Middle frontal gyrus (tissue), 1 donor: ENCODE measurements around the gene MTIF2.
"Not testable (repeated sequence)": the region's sequence is repeated elsewhere in the genome, so short reads cannot be mapped to it uniquely, and the experiment has no call there.

Source experiments
- DNase-seq: peaks from one replicate; pipeline ENCODE4 v3.0.0-alpha.2; 2015; ENCODE audit warnings: low spot score; ENCODE audit errors: extremely low spot score

Gene MTIF2

GRCh38 chr2:55245411-55245810 is 23.6 kb downstream of the MTIF2 start:
- DNase-seq: no peak

GRCh38 chr2:55242617-55243016 is 26.4 kb downstream of the MTIF2 start:
- no peak for DNase-seq

GRCh38 chr2:55241582-55241981 is 27.4 kb downstream of the MTIF2 start:
- DNase-seq: not testable (repeated sequence)

- no peak for DNase-seq
Measured at GRCh38 chr2:55239656-55240222, 29.3 kb downstream of the MTIF2 start.

- DNase-seq: no peak
Measured at GRCh38 chr2:55236992-55237543, 32.0 kb downstream of the MTIF2 start.

GRCh38 chr2:55235724-55236538 is 33.1 kb downstream of the MTIF2 start:
- no peak for DNase-seq

- no peak for DNase-seq
Measured at GRCh38 chr2:55233658-55233940, 35.4 kb downstream of the MTIF2 start.

- DNase-seq: no peak
Measured at GRCh38 chr2:55232863-55233657, 36.0 kb downstream of the MTIF2 start.

- peak; percentile 82 for DNase-seq
Measured at GRCh38 chr2:55232084-55232862, 36.8 kb downstream of the MTIF2 start, which contains the start of the genes CLHC1 and RPS27A. Gene CLHC1, minus strand, starts transcription at chr2:55232293. Its CDS starts 9,882 bp downstream, at chr2:55222411. Gene RPS27A, plus strand, starts transcription at chr2:55232688. Its CDS starts 137 bp downstream, at chr2:55232825.

GRCh38 chr2:55231546-55232083 is 37.4 kb downstream of the MTIF2 start:
- no peak for DNase-seq

- DNase-seq: no peak
Measured at GRCh38 chr2:55230551-55230950, 38.5 kb downstream of the MTIF2 start.

GRCh38 chr2:55229221-55229620 is 39.8 kb downstream of the MTIF2 start:
- DNase-seq: no peak

GRCh38 chr2:55228226-55228563 is 40.8 kb downstream of the MTIF2 start:
- no peak for DNase-seq

GRCh38 chr2:55227437-55228225 is 41.4 kb downstream of the MTIF2 start:
- DNase-seq: not testable (repeated sequence)

- DNase-seq: no peak
Measured at GRCh38 chr2:55225481-55226020, 43.5 kb downstream of the MTIF2 start.

- DNase-seq: no peak
Measured at GRCh38 chr2:55224761-55225261, 44.2 kb downstream of the MTIF2 start.

GRCh38 chr2:55223958-55224760 is 44.9 kb downstream of the MTIF2 start:
- DNase-seq: no peak

- DNase-seq: no peak
Measured at GRCh38 chr2:55213822-55214221, 55.2 kb downstream of the MTIF2 start.

- DNase-seq: no peak
Measured at GRCh38 chr2:55204950-55205349, 64.1 kb downstream of the MTIF2 start.
